NCI-H524 (cell line): ENCODE measurements around the gene PAX3.

Experiments used
- DNase-seq, 2 experiments: peaks; one replicate each; lab custom pipeline; 2025; lab: John Stamatoyannopoulos, UW

Gene PAX3

DNA sequence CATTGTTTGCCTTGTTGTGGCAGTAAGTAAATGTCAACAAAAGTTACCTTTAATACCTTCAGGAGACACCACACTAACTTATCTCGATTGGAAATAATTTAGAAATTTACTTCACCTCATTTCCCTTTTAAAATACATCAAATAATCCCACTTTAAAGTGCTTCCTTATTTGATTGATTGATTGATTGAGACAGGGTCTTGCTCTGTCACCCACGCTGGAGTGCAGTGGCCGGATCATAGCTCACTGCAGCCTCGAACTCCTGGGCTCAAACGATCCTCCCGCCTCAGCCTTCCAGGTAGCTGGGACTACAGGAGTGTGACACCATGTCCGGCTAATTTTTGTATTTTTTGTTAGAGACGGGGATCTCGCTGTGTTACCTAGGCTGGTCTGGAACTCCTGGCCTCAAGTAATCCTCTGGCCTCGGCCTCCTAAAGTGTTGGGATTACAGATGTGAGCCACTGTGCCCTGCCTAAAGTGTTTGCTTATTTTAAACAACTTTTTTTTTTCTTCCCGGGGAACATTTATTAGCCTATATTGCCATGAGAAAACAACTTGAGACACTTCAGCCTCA is 12.0 kb upstream of the PAX3 start:
- DNase-seq = no peak

DNA sequence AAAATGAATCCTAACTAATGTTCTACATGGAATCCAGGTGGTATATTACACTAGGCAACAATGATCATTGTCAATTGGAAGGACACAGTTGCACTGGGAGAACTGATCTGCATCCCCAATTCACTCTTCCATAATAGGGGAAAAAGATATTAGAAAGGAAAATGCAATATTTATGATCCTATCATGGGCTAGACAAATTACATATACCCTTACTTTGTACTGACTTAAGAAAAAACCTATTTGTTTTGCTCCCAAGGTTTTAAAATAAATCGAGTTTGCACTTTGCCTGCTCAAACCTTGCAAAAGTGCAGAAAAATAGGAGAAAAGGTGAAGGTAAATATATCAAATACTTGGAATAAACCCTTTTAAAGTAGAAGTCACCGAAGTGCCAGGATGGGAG is 11.0 kb upstream of the PAX3 start:
- DNase-seq = no peak

- no peak for DNase-seq
Observed at GRCh38 chr2:222309361-222309760, 10.6 kb upstream of the PAX3 start.

GRCh38 chr2:222307978-222308730 is 9.4 kb upstream of the PAX3 start:
- no peak for DNase-seq

- peak; percentile 22 to 64 for DNase-seq
Observed at GRCh38 chr2:222307143-222307756, 8.5 kb upstream of the PAX3 start.

GRCh38 chr2:222306393-222307142 is 7.8 kb upstream of the PAX3 start:
- no peak for DNase-seq

GRCh38 chr2:222305516-222306392 is 7.0 kb upstream of the PAX3 start:
- peak; percentile 36 to 65 for DNase-seq

- peak; percentile 31 to 44 for DNase-seq
Observed at GRCh38 chr2:222304737-222305515, 6.1 kb upstream of the PAX3 start.

GRCh38 chr2:222303828-222304736 is 5.3 kb upstream of the PAX3 start:
- DNase-seq = no peak

DNA sequence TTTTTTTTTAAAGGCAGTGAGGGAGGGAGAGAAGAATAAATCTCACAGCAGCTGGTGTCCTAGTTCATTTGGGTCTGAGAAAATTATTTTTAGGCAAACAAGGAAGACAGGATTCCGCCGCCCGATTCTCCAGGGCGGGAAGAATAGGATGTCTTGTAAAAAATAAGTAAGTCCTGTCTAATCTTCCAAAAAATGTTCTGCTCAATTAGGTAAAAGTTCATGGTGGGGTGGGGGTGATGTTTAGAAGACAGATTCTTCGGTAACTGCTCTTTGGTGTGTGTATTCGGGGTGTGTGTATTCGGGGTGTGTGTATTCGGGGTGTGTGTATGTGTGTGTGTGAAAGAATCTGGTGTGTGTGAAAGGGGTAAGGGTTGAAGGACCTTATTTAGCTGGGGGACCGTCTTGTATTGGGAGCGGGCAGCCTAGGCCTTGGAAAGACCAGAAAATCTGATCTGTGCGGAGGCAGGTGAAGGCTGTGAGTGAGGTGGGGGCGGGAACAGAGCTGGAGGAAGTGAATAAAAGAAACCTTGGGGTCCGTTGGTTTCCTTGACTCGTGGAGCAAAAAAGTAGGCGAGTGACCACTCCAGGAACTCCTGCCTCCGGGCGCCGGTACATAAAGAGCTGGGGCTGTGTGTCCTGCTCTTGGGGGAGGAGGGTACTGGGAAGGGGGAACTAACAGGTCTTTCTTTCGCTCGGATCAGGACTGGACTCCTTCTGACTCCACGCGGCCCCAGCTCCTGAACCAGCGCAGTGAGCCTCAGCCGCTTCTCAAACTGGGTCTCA is 4.4 kb upstream of the PAX3 start:
- DNase-seq = no peak

DNA sequence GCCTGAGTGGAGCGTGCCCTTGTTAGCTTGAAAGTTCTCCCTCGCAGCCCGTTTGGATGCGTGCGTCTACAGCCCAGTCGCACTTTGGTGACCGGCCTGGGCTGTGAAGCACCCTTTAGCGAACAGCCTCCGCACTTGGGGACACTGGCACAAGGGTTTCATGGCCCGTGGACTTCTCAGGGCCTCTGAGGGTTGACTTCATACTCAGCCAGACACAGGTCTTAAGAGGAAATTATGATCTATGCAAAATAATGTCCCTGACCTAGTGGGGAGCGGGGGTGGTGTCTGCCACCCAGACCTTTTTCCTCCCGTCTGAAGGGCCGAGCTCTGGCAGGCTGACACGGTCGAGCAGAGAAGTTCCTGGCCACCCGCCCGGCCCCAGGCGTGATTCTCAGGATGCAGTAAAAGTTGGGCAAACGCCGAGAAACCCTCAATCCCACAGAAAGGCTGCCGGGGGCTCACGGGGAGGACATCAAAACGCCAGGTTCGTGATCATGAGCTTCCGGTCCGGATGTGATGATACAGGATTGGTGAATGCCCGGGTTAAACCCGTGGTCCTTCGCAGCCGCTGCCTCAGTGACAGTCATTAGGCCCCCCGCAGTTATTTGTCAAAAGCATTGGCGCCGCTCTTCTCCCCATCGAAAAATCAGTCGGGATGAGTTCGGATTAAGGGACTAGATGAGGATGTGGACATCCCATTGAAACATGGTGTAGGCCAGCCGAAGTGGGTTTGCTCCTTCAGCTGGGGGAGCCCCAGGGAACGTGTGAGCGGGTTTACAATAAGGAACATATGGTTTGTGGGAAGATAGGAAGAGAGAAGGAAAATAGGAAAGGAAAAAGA is 3.6 kb upstream of the PAX3 start:
- no peak for DNase-seq

GRCh38 chr2:222301796-222302118 is 3.0 kb upstream of the PAX3 start:
- no peak for DNase-seq

DNA sequence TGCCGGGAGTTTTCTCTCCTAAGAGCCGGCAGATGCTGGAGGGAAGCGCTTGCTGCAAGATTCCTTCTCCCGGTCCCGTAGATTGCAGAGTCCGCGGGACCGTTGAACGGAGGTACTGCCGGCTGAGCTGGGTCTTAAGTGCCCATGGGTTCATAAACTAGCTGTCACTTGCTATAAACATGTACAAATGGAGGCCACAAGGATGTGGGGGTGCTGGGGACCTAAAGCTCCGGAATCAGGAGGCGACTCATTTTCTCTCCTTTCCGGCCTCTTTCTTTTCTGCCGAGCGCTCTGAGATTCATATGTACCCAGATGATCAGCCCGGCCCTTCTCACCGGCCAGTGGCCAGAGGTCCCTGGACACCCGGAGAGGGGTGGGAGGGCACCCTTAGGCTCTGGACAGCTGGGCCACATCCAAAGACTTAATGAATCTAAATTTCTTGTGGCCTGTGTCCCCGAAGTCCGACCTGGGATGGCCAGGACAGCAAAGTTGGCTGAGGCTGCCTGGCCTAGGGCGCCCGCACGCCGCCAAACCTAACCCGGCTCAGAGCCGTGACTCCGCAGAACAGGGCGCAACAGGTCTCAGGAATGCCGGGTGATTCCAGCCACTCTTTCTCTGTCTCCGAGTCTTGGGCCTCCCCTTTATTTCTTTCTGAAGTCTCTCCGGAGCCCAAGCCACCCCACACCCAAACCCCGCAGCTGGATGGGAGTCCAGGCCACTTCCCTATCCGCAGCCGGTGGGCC is 2.4 kb upstream of the PAX3 start:
- no peak for DNase-seq

- DNase-seq = no peak
Observed at GRCh38 chr2:222300726-222301052, 1.9 kb upstream of the PAX3 start.

DNA sequence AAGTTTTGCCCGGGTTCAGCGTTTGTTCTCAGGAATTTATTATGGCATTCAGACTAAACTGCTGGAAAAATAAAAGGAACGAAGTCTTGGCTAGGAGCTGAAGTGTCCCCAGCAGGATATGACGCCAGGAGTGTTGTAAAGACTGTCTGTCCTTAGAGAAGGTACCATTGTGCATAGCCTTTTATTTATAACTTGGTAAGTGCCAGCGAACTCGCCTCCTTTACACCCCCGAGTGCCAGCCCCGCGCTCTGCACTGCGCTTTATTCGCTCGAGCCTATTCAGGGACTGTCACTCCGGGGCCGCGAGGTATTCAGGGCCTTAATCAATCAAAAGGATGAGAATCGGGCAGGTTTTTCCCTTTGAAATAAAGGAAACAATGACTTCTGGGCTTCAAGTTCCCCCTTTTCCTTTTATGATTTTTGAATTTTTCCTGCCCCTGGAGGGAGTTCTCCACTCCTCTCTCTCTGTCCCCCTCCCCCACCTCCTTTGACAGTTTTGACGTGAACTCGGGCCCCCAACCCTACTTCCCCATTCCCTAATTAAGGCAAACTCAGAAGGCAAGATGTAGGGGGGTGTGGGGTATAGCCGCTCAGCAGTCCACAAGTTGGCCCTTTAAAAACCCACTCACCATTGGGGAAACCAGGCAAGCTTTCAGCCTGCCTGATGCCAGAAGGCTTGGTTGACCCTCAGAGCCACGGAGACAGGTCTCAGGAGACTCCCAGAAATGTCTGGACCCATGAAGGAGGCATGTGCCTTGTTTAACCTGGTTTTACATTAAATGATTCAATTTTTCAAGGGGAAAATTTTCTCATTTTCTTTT is 1.3 kb upstream of the PAX3 start:
- no peak for DNase-seq

DNA sequence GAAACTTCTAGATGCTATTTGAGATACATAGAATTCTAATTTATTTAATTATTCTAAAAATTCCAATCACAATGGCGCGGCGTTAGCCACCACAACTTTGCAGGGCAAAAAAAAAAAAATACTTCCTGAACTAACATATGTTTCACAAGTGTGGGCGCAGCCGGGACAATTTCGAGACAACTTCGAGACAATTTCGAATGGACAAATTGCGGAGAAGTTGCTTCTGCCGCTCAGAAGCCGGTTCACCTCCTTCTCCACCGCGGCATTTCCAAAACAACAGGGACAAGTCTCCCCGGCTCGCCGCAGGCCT is 842 bp downstream of the PAX3 start:
- DNase-seq = no peak

DNA sequence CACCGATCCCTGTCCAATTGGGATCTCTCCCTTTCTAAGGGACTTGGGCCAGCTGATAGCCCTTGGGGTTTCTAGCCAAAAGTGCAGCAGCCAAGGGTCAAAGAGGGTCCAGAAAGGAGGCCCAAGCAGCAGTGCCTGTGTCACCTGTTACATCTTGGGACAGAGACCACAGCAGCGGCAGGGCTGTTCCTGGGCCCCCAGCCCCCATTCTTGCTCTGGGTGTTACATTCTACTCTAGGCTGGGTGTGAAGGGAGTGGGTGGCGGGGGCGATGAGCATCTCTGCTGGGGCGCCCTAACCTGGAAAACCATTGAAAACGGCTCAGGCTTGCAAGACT is 1.2 kb downstream of the PAX3 start:
- DNase-seq = no peak
